Astrocyte (in vitro differentiated cells and primary cell): ENCODE results near the gene ALPL.

Experiments
- EZH2 ChIP-seq: IDR thresholded peaks from 2 replicates; pipeline ENCODE4 v1.6.1; 2012; ENCODE audit warnings: mild to moderate bottlenecking, low read length, inconsistent platforms; ENCODE audit not compliant: insufficient read depth
- TF ChIP-seq, protein P1 (sequence below): IDR thresholded peaks from 2 replicates; pipeline ENCODE4 v1.5.1; 2011; ENCODE audit warnings: low read depth, mild to moderate bottlenecking, inconsistent platforms, low read length, moderate library complexity; ENCODE audit not compliant: insufficient read depth

DNA sequence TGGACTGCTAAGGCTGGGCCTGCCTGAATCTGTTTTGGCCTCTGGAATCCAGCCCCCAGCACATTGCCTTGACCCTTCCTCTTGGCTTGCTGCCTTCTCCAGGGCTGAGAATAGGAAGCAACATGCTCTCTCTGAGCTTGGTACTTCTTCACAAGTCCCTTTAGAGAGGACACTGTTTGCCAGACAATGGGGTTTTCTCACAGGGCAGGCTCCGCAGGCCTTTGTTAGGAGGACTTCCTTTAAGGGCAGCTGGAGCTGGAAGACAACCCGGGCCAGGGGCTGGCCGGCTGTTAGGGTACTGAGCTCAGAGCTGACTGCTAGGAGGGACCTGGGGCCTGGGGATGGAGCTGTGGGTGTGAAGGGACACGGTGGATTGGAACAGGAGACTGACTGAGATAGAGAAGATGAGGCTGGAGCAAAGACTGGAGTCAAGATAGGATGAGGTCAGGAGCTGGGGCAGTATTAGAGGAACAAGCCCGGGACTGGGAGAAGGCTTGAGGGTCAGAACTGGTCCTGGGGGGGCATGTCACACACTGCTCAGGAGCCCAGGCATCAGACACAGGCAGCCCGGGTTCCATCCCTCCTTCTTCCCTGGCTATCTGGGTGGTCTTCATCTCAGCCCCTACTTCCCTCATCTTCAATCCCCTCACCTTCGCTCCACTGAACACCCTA lies 5.4 kb upstream of the ALPL start:
- TF ChIP-seq, protein P1, sequence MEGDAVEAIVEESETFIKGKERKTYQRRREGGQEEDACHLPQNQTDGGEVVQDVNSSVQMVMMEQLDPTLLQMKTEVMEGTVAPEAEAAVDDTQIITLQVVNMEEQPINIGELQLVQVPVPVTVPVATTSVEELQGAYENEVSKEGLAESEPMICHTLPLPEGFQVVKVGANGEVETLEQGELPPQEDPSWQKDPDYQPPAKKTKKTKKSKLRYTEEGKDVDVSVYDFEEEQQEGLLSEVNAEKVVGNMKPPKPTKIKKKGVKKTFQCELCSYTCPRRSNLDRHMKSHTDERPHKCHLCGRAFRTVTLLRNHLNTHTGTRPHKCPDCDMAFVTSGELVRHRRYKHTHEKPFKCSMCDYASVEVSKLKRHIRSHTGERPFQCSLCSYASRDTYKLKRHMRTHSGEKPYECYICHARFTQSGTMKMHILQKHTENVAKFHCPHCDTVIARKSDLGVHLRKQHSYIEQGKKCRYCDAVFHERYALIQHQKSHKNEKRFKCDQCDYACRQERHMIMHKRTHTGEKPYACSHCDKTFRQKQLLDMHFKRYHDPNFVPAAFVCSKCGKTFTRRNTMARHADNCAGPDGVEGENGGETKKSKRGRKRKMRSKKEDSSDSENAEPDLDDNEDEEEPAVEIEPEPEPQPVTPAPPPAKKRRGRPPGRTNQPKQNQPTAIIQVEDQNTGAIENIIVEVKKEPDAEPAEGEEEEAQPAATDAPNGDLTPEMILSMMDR: no peak
- TF ChIP-seq EZH2: no peak
